Adrenal gland (tissue), 5 donors: ENCODE data around the gene AOC1.

Source experiments
- POLR2A ChIP-seq, 2 donors: fragments of 450-650 bp; IDR thresholded peaks; one replicate each; pipeline ENCODE4 v1.6.1; 2017; ENCODE audit warnings: antibody characterized with exemption in 2 of 2, mild to moderate bottlenecking in 2 of 2, moderate library complexity in 1 of 2
- TF ChIP-seq, protein P1 (sequence below), 6 experiments: fragments of 450-650 bp in 4 of 6; fragments of 200-600 bp in 2 of 6; sonication (generic) in 1 of 6; IDR thresholded peaks; 1 replicate in 5 of 6; 2 replicates in 1 of 6; pipeline versions ENCODE4 v1.5.1 to v1.8.0; 2016 to 2021; ENCODE audit warnings: antibody characterized with exemption in 6 of 6, mild to moderate bottlenecking in 2 of 6, moderate library complexity in 1 of 6
- donor health status: DM: no; HTN: no; CAD: no.

- TF ChIP-seq, protein P1, sequence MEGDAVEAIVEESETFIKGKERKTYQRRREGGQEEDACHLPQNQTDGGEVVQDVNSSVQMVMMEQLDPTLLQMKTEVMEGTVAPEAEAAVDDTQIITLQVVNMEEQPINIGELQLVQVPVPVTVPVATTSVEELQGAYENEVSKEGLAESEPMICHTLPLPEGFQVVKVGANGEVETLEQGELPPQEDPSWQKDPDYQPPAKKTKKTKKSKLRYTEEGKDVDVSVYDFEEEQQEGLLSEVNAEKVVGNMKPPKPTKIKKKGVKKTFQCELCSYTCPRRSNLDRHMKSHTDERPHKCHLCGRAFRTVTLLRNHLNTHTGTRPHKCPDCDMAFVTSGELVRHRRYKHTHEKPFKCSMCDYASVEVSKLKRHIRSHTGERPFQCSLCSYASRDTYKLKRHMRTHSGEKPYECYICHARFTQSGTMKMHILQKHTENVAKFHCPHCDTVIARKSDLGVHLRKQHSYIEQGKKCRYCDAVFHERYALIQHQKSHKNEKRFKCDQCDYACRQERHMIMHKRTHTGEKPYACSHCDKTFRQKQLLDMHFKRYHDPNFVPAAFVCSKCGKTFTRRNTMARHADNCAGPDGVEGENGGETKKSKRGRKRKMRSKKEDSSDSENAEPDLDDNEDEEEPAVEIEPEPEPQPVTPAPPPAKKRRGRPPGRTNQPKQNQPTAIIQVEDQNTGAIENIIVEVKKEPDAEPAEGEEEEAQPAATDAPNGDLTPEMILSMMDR (IDR thresholded peaks at IDR 0.05): no peak
- TF ChIP-seq POLR2A (IDR thresholded peaks at IDR 0.05): no peak
Measured at GRCh38 chr7:150901160-150902035, 49.1 kb downstream of the AOC1 start.
